Measurements from ENCODE around the gene PANK2.
"Not testable (repeated sequence)": the region's sequence is repeated elsewhere in the genome, so short reads cannot be mapped to it uniquely, and the experiment has no call there.

Gene PANK2

GRCh38 chr20:3869839-3870634 lies 19.1 kb upstream of the PANK2 start:
- DNase-seq (ENCODE audit: low spot score): no peak

DNA sequence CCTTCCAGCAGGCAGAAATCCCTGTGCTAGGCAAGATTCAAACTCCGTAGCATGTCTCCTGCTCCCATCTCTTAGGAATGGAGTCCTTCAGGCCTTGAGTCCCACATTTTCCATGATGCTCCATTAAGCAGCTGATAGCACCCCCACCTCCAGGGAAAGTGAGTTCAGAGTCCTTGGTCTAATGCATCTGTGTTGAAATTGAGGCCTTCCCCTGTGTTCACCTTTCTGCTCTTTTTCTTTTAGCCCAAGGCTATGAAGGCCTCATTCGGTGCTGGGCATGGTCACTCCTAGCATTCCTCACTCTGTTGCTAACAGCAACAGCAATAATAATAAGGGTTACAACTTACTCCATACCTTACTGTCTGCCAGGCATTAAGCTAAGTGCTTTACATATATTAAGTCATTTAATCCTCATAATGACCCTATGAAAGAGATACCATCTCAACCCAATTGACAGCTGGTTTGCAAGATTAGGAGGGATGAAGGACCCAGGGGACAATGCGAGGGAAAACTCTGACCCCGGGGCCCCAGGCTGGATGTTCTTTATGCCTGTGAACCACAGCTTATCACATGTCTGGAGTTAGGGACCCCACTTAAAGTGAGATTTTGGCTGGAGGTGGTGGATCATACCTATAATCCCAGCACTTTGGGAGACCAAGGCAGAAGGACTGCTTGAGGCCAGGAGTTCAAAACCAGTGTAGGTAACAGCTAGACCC lies 17.5 kb upstream of the PANK2 start:
- no peak for DNase-seq (ENCODE audit: low spot score)

GRCh38 chr20:3873507-3873906 lies 15.7 kb upstream of the PANK2 start:
- no peak for DNase-seq (ENCODE audit: low spot score)

DNA sequence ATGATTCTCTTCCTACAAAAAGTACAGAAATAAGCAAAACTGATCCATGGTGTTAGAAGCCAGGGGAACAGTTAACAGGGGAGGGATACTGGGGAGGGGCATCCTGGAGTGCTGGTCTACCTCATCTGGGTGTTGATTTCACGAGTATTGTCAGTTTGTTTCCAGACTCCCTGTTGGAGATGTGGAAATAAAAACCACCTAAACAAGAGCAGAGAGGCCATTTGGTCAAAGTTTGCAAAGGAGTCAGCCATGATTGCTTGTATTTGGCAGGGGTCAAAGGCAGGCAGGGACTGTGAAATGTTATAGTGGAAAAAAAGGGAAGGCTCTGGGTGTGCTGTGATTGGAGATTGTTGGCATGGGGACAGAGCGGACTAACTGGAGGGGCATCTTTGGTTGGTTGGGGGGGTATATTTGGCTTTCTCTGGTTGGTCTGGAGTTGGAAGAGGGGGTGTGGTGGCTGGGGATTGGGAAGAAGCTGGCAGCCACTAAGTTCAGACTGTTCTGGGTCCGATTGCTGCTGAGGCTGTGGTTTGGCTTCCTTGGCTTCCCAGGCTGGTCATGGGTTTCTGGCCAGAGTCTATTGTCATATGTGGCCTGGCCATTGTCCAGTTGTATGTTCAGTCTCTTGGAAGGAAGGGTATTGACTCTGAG lies 14.9 kb upstream of the PANK2 start:
- DNase-seq (ENCODE audit: low spot score): no peak

GRCh38 chr20:3875378-3875974 lies 13.7 kb upstream of the PANK2 start:
- no peak for DNase-seq (ENCODE audit: low spot score)

DNA sequence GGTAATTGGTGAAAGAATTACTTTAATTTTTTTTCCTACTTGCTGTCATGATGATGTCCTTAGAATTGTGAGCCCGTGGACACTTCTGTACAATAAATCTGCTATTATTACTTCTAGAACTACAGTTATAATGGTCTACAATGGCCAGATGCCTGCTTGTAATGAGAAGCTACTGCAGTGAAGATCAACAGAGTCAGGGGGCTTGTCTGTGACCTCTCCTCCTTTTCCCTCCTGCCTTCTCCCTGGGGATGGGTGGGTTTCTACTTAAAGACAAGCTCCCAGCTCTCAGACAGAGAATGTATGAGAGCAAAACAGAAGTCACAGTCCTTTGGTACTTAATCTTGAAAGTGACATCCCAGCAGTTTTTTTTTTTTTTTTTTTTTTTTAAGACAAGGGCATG lies 13.2 kb upstream of the PANK2 start:
- DNase-seq (ENCODE audit: low spot score): no peak

DNA sequence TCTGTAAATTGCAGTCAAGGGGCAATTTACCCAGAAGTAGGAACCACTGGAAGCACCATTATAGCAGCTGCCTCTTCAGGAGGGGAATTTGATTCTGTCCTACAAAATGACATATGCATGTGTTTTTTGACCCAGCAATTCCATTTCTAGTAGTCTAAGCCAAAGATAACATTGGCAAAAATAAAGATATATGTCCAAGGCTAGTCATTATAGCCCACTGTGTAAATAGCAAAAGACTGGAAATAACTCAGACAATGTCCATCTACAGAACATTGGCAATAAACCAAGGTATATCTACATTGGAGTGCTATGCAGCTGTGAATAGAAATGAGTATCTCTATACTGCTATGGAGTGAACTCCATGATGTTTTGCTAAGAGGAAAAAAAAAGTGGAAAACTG lies 12.5 kb upstream of the PANK2 start:
- no peak for DNase-seq (ENCODE audit: low spot score)

DNA sequence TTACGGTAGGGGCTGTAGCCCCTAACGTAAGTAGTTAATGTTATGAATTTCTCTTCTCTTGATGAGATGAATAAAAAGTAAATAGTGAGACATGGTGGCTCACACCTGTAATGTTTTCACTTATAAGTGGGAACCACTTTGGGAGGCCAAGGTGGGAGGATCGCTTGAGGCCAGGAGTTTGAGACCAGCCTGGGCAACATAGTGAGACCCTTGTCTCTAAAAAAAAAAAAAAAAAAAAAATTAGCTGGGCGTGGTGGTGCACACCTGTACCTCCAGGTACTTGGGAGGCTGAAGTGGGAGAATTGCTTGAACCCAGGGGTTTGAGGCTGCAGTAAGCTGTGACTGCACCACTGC lies 10.3 kb upstream of the PANK2 start:
- not testable (repeated sequence) for DNase-seq (ENCODE audit: low spot score)

DNA sequence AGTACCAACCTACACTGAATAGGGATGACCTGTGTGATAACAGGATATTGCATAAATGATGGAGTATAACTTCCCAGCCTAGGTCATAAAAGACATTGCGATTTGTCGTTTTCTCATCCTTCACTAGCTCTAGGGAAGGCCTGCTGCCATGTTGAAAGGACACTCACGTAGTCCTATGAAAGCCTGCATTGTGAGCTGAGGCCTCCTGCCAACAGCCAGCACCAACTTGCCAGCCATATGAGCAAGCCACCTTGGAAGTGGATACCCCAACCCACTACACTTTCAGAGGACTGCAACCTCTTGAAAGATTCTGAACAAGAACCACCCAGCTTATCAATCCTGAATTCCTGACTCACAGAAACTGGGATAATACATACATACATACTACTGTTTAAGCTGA lies 3.5 kb upstream of the PANK2 start:
- no peak for DNase-seq (ENCODE audit: low spot score)

GRCh38 chr20:3887876-3888620 lies 1.1 kb upstream of the PANK2 start:
- no peak for DNase-seq (ENCODE audit: low spot score)

DNA sequence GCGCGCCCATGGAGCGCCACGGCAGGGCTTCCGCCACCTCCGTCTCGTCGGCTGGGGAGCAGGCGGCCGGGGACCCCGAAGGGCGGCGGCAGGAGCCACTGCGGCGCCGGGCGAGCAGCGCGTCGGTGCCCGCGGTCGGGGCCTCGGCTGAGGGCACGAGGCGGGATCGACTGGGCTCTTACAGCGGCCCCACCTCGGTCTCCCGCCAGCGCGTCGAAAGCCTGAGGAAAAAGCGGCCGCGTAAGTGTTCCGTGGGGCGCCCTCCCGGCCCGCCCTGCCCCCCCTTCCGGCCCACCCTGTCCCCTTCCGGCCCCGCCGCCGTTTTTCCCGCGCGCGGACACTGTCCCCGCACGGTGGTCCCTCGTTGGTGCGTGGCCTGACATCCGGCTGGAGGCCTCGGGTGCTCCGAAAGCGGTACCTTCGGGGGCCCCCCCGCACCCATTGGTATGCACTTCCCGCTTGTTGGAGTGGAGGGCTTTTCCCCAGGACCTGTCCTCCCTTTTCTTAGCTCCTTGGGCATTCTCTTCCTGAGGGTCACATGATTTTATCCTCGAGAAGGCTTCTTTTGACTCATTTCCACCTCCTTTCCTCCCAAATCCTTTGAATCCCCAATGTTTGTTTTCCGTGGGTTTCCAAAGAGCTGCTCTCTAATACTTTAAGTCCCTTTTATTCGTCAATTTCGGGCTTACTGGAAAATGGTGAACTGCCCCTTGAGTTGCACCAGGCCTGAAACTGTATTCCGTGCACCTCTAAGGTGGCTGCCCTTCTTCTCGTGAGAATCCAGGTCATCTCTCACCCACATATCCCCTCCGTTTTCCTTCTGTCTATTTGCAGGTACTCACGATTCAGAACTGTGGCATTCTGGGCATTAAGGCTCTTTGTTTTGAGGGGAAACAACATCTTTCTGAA lies 556 bp downstream of the PANK2 start:
- no peak for DNase-seq (ENCODE audit: low spot score)

- no peak for DNase-seq (ENCODE audit: low spot score)
These were observed 1.2 kb downstream of the PANK2 start for GRCh38 chr20:3890398-3890751.

GRCh38 chr20:3890999-3891929 lies 2.1 kb downstream of the PANK2 start:
- DNase-seq (ENCODE audit: low spot score): no peak

- DNase-seq (ENCODE audit: low spot score): no peak
These were observed 5.6 kb downstream of the PANK2 start for GRCh38 chr20:3894796-3895195.

DNA sequence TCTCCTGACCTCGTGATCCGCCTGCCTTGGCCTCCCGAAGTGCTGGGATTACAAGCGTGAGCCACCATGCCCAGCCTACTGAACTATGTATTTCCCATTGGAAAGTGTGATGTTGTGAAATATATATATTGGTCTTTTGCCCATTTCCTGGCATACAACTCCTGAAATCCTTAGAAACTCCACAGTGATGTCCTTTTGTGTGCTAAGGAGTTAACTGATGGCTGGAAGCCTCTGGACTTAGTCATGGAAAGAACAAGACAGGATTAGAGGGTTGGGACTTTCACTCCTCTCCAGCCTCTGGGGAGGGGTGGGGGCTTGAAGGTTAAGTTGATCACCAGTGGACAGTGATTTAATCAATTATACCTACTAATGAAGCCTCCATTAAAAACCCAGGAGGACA lies 7.1 kb downstream of the PANK2 start:
- DNase-seq (ENCODE audit: low spot score): no peak

- DNase-seq (ENCODE audit: low spot score): no peak
These were observed 7.8 kb downstream of the PANK2 start for GRCh38 chr20:3896853-3897583.

DNA sequence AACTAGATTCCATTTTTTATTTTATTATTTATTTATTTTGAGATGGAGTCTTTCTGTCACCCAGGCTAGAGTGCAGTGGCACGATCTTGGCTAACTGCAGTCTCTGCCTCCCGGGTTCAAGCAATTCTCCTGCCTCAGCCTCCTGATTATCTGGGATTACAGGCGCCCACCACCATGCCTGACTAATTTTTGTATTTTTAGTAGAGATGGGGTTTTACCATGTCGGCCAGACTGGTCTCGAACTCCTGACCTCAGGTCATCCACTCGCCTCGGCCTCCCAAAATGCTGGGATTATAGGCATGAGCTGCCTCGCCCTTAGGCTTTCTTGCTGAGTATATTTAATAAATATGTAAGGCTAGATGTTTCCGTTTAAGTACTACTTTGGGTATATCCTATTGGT lies 9.0 kb downstream of the PANK2 start:
- DNase-seq (ENCODE audit: low spot score): not testable (repeated sequence)

DNA sequence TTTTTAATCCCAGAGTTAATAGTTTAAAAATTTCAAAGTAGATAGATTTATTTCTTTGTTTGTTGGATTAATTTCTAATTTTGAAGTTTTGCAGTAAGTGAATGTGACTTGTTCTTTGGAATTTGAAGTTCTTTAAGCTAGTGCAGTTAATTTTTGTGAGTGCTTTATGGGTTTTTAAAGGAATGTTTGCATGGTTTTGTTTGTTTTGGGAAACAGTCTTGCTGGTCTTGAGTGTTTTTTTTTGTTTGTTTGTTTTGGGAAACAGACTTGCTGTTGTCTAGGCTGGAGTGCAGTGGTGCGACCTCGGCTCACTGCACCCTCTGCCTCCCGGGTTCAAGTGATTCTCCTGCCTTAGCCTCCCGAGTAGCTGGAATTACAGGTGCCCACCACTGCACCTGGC lies 9.5 kb downstream of the PANK2 start:
- DNase-seq (ENCODE audit: low spot score): no peak

- no peak for DNase-seq (ENCODE audit: low spot score)
These were observed 11.0 kb downstream of the PANK2 start for GRCh38 chr20:3900187-3900604.

Measured in HuH-7.5 (cell line).